ENCODE data around the gene GABARAP. TPM values are rescaled to one million over a fixed set of nuclear protein-coding genes. Genes with fewer than 3 reads are reported as not detected.

The GABARAP gene
- total and polyA plus RNA-seq, 2 of the 4 experiments (the other 2 are of a cell fraction): 77.8 to 780 TPM

DNA sequence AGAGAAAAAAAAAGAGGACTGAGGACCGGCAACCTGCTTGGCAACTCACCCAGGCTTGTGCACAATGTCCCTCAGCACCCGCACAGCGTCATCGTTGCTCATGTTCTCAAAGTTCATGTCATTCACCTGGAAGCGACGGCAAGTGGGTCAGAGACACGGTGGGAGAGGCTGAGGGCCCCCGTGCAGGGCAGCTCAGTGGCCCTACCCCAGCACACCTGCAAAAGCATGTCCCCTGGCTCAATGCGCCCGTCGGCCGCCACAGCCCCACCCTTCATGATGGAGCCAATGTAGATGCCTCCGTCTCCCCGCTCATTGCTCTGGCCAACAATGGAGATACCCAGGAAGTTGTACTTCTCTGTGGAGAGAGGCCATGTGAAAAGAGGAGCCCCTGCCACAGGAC, 13.3 kb downstream of the GABARAP start:
- H3K4ac ChIP-seq (ENCODE audit: low read depth, low read length): no peak overlapping the region
- no peaks in the 10 kb centered on the region; the same call in 1 of the 2 replicates for H3K4me1 ChIP-seq (ENCODE audit: control insufficient read depth, insufficient read depth, low read length)
- no peak overlapping the region for H4K8ac ChIP-seq (ENCODE audit: low read depth in 2 of 2, low read length in 2 of 2)
- H2AK5ac ChIP-seq (ENCODE audit: low read depth, low read length): no peak overlapping the region
- H2AFZ ChIP-seq (replicated peaks; ENCODE audit: low read length, poor library complexity): no peak overlapping the region
- H2AK9ac ChIP-seq (replicated peaks; ENCODE audit: low read depth, low read length, poor library complexity): no peak overlapping the region
- intact Hi-C loops (cut with micrococcal nuclease): no loop called here
- no TSS peak for BruUV-seq (replicated peaks)
- H3K14ac ChIP-seq (replicated peaks; ENCODE audit: low read depth, low read length): no peak overlapping the region
- TF ChIP-seq NFE2L2 (IDR thresholded peaks at IDR 0.05; ENCODE audit: low read depth, low read length) (no peak), MAFK (IDR thresholded peaks at IDR 0.05; ENCODE audit: low read depth, low read length) (no peak), RAD21 (IDR thresholded peaks at IDR 0.05; ENCODE audit: low read length) (no peak), FOS (IDR thresholded peaks at IDR 0.05; ENCODE audit: low read depth, low read length) (no peak), POLR2A (IDR thresholded peaks at IDR 0.05; ENCODE audit: low read depth, low read length) (no peak), SMC3 (IDR thresholded peaks at IDR 0.05; ENCODE audit: low read depth, low read length) (no peak), BHLHE40 (IDR thresholded peaks at IDR 0.05; ENCODE audit: low read depth, low read length) (no peak), CEBPB (IDR thresholded peaks at IDR 0.05; ENCODE audit: low read depth, low read length) (no peak), RFX5 (IDR thresholded peaks at IDR 0.05; ENCODE audit: low read depth, low read length) (no peak), RCOR1 (IDR thresholded peaks at IDR 0.05; ENCODE audit: insufficient replicate concordance, low read length) (no peak)
- H3K56ac ChIP-seq (ENCODE audit: extremely low read depth, insufficient read depth, low read length): no peak overlapping the region
- H2BK120ac ChIP-seq (ENCODE audit: low read depth, low read length): no peak overlapping the region
- peaks cover 8 to 75% of the 10 kb centered on the region in 2 experiments; a peak in 3 of 4 replicates for H3K79me1 ChIP-seq (ENCODE audit: low read depth in 1 of 2, low read length in 2 of 2)
- H3K9me3 ChIP-seq (ENCODE audit: control insufficient read depth, insufficient read depth, low read length): no peaks in the 10 kb centered on the region
- no peak overlapping the region for H4K91ac ChIP-seq (ENCODE audit: insufficient read depth, low read depth, low read length)
- DNase-seq: no peak
- no peak overlapping the region for H2BK5ac ChIP-seq (ENCODE audit: low read depth, low read length, poor library complexity, severe bottlenecking)
- ChIA-PET CTCF (no interaction called here), POLR2A (ENCODE audit: unreplicated experiment) (interaction anchor here (1.3 kb wide), 1 partner anchor 10 kb away, joined by 4 read pairs; the partner anchor contains the start of genes ACADVL and DLG4)
- no peak overlapping the region for H3K4me3 ChIP-seq (ENCODE audit: insufficient read depth, low read depth, low read length)
- no peak overlapping the region for H2BK15ac ChIP-seq (ENCODE audit: low read depth, low read length)
- H3K18ac ChIP-seq (ENCODE audit: low read depth, low read length): no peak overlapping the region
- H3K9ac ChIP-seq (ENCODE audit: low read depth, low read length): no peak overlapping the region
- in situ Hi-C loops (cut with MboI; ENCODE audit: low sequenced_read_pairs): loop anchor here (25.0 kb wide), 1 partner anchor 933 kb away; the partner anchor contains the start of genes PER1 and VAMP2
- H4K5ac ChIP-seq (ENCODE audit: low read depth, low read length): no peak overlapping the region
- peaks cover 28% of the 10 kb centered on the region for H4K20me1 ChIP-seq (ENCODE audit: insufficient read depth, low read length)
- no peak overlapping the region for H3K23ac ChIP-seq (ENCODE audit: low read depth, low read length)
- dilution Hi-C loops (cut with HindIII; ENCODE audit: low sequenced_read_pairs, unreplicated experiment): no loop called here
- no peak overlapping the region for H3K4me2 ChIP-seq (ENCODE audit: low read depth, low read length)
- H3K9me1 ChIP-seq (ENCODE audit: insufficient read depth, low read length): peaks cover 6% of the 10 kb centered on the region
- H2BK20ac ChIP-seq (ENCODE audit: low read depth, low read length): no peak overlapping the region
- 100% methylated on average over 7 of the region's 14 CpGs; no CpG with 5 or more reads in 1 of the 2 experiments for WGBS, 2 experiments (ENCODE audit: extremely low coverage in 2 of 2, insufficient read length in 1 of 2)
- no peaks in the 10 kb centered on the region for H3K27me3 ChIP-seq (ENCODE audit: control insufficient read depth, insufficient read depth, low read length)
- peaks cover 60% of the 10 kb centered on the region for H3K36me3 ChIP-seq (ENCODE audit: control insufficient read depth, insufficient read depth, low read length)
- no peak for ATAC-seq (ENCODE audit: low read depth)
- no peak overlapping the region for H3K27ac ChIP-seq (ENCODE audit: insufficient read depth, low read length)

All from IMR-90 (cell line).